Right kidney (tissue), 1 donor: ENCODE measurements around the gene SLC12A7.
"Not testable (repeated sequence)": the region's sequence is repeated elsewhere in the genome, so short reads cannot be mapped to it uniquely, and the experiment has no call there.

Experiments used
- DNase-seq: peaks from one replicate; pipeline ENCODE4 v3.0.0-alpha.2; 2016

Gene SLC12A7

DNA sequence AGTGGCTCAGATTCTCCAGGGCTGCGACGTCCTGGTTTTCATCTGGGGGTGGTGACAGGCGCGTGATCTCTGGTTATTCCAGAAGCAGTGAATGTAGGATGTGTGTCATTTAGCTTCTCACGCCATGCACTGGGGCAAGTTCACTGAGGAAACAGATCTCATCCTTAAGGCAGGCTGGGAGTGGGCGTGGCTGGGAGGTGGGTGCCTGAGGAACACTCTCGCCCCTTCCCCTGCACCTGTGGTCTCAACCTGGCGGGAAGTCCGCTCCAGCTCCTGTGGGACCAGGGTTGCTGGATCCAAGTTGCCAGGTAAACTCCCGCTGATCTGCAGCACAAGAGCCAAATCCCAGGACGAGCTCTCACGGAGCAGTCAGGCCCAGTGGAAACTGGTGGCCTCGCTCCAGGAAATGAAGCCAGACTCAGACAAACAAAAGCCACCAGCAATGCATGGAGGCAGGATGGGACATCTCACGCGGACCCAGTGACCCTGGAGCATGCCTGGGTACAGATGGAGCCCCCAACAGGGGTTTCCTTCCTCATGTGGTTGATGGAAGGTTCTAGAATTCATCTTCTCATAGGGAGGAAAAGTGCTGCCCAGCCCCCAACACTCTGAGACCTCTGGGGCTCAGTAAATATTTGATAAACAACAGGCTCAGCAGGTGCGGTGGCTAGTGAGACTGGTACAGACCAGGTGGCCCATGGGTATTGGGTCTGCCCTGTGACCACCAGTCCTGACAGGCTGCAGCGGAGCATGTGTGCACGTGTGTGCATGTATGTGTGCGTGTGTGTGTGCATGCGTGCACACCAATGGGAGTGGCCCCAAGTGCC is 16.3 kb upstream of the SLC12A7 start:
- no peak for DNase-seq

DNA sequence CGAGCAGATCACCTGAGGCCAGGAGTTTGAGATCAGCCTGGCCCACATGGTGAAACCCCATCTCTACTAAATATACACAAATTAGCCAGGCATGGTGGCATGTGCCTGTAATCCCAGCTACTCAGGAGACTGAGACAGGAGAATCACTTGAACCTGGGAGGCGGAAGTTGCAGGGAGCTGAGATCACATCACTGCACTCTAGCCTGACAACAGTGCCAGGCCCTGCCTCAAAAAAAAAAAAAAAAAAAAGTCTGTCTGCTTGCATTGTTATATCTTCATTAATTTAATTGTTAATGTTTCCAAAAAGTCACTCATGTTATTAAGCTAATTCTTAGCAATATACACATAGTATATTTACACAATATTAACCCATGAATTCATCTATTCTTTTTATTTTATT is 13.8 kb upstream of the SLC12A7 start:
- not testable (repeated sequence) for DNase-seq

DNA sequence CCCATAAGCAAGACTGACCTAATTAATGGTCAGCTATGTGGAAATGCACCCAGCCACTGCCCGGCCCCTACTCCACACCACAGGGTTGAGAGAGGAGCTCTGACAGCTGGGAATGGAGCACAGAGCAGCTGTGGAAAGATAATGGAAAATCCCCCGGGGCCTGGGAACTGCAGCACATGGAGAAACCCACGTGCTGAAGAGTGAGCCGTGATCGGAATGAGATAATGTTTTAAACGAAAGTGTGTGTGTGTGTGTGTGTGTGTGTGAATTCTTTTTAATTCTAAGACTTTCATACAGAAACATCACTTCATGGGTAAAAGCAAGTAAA is 13.1 kb upstream of the SLC12A7 start:
- no peak for DNase-seq

DNA sequence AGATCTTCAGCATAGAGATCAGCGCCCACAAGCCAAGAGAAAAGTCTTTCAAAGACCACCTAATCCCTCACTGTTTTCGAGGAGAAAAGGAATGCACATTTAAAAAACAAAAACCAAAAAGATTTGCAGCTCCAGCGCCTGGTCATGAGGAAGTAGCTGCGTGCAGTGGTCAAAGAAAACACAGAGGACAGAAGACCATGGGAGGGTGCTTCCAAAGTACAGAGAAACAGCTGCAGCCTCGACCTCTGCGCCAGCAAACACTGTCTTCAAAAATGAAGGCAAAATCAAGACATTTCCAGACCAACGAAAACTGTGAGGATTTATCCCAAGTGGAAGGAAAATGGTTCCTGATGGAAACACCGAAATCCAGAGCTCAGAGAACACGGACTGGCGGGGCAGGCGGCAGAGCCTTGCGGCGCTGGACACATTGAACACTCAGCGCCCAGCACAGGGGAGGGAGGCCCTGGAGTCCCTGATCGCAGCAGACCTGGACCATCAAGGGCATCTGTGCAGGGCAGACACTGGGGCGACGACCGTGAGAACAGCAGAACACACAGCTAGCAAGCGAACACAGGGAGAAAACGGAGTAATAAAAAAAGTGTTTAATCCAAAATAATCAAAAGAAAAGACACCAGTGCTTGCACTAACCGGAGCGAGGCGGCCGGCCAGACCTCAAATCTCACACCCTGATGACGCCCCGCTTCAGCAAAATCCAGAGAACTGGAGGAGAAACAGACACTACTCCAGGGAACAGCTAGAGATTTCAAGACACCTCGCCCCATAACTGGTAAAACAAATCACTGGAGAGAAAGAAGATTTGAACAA is 12.6 kb upstream of the SLC12A7 start:
- no peak for DNase-seq

DNA sequence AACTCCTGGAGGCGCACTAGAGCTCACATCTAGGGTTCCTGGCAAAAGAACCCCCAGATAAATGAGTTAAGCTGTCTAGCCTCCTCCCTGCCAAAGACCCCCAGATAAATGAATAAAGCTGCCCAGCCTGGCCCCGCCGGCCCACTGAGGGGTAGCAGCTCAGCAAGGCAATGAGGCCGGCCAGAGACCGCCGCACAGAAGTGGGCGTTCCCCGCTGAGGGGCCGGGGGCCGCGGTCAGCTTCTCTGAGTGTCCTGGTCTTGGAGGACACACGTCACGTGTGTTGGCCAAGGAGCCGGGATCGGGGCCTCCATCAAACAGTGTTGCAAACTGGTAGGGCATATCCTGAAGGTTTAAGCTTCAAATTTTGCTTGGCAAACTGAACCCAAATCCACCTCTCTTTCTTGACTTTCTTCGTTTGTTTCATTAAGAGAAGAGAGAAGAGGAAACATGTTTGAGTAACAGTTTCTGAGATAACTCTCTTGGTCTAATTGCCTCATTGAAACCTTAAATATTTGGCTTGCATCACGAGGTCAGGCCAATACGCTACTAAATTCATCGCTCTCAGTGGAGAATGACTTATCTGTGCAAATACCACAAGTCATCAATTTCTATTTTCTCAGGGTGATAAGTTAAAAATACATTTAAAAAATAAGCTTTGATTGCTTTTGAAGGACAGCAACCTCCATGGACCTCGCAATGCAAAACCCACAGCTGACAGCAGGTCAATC is 11.7 kb upstream of the SLC12A7 start:
- DNase-seq, result no peak

DNA sequence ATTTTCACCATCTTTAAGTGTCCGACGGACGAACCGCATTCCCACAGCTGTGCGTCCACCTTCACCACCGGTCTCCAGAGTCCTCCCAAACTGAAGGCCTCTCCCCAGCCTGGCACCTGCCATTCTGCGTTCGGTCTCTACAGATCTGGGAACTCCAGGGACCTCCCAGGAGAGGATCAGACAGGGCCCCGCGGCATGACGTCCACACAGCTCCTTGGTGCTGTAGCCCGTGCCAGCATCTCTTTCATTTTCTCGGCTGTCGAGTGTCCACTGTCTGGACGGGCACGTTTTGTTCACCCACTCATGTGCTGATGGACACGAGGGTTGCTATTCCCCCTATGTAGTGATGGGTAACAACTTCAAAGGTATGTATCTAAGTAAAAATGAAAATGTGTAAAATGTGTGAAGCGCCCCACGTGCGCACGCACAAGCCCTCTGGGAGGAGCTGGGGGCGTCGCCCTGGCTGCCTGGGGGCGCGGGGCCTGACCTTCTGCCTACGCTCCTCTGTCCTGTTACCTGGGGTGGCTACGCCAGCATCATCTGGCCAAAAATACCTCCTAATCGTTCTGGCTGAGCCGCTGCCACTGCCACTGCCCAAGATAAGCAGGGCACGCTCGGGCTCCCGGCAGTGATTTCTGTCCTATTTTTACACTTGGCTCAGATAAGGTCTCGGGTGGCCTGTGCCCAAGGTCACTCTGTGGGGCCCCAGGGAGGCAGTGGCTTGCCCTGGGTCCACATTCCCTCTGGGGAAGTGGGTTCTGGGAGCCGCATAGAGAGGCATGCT is 10.8 kb upstream of the SLC12A7 start:
- no peak for DNase-seq

DNA sequence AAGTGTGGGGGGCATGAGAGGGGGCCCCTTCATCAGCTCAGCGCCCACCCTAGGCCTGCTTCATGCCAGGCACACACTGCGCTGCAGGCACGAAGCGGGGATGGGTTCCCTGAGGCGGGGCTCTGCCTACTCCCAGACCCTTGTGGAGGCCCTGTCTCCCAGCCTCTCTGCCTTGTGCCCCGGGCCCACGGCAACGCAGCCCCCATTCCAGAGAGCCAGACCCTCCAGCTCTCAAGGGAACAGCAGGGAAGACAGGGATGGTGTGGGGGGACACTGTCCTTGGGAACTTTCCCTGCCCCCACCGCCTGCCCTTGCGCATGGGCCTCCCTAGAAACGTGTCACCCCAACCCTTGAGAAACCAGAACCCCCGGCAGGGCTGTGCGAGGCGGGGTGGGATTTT is 10.0 kb upstream of the SLC12A7 start:
- no peak for DNase-seq

DNA sequence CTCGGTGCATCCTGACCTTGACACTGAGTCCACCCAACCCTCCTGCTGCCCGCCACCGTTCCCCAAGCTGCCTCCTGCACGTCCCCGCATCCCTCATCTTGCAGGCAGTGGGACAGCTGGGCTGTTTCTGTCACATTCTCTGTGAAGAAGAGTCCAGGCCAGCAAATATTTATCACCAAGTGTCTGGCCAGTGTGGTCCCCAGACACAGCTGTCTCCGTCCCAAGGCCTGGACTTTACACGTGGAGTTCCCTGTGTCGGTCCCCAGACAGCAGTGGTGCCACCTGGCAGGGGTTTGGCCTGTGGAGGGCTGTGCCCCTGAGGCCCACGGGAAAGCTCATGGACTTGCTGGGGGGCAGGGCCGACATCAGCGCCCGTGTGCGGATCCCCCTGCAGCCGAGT is 9.2 kb upstream of the SLC12A7 start:
- DNase-seq, result no peak

DNA sequence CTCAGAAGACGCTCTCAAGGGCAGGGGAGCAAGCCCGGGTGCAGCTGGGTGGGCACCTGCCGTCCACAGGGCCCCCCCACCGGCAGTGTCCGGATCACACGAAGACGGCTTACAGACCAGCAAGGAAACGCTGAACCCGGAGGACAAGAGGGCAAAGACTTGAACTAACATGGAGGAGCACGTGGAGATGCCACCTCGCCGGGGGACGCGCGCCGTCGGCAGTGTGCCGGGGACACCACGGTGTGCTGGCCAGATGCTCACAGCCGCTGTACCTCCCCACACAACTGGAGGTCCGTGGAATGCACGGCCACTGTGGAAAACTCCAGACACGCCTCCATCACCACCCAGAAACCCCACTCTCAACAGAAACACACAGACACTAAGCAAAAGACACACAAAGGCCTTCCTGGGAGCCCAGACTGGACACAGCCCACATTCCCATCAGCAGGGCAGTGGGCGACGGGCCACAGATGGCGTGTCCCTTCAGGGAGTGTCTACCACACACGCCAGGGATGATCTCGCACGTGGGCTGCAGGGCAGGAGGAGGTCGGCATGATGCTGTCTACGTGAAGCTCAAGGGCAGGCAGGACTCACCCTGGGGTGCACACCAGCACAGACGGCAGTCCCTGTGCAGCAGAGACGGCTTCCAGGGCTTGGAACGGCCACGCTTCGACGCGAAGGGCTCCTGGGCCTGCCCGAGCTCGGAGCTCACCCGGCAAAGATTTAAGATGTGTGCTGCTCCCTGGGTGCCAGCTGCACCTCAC is 8.6 kb upstream of the SLC12A7 start:
- DNase-seq, result no peak

DNA sequence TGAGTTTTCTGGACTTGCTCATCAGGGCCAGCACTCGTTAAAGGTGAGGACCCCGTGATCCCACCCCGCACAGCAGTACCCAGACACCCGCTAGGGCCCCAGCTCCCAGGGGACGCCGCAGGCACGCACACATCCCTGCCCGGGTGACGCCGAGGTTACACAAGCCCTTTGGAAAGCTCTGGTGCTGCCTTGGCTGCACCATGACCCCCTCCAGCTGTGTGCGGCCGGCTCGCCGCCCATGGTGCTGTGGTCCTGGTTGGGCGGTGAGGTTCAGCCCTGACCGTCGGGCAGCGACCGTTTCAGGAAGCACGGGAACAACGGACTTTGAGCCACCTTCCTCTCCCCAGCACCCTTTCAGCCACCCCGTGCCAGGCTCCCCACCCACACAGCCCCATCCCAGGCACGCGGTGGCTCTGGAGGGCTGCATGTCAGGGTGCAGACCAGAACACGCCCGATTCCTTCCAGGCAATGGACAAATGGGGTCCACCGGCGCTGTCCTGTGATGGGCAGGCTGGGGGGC is 7.5 kb upstream of the SLC12A7 start:
- no peak for DNase-seq

DNA sequence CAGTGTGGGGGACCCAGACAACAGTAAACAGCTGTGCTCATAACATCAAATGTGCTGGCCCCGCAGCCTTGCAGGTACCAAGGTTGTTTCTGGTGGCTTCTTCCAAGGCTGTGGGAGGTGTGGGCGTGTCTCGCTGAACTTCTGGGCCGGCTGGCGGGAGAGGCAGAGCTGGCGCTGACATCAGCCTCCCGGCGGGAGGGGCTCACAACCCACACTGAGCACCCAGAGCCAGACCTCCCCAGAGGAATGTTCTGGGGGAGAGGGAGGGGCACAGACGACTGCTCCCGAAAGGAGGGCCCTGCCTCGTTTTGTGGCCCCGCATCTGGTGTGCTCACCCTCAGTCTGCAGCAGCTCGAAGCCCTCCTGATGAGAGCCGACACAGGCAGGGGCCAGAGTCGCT is 6.9 kb upstream of the SLC12A7 start:
- DNase-seq, result peak; percentile 71

DNA sequence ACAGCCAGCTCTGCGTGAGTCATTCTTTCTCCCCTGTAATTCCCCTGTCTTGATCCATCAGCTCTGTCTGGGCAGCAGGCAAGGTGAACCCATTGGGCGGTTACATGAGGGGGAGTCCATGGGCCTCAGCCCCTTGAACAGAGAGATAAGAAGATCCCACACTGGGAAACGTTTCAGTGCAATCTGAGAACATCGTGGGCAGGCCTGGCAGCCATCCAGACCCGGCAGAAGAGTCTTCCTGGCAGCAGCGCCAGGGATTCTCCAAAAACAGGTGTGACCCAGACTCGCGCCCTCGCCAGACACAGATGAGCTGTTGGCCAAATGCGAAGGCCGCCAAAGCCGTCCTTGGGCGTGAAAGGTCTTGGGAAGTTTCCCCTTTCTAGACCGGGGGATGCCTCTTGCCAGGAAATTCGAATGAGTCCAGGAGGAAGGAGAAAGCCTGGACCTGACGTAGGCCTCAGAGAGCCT is 6.4 kb upstream of the SLC12A7 start:
- DNase-seq, result peak; percentile 64

DNA sequence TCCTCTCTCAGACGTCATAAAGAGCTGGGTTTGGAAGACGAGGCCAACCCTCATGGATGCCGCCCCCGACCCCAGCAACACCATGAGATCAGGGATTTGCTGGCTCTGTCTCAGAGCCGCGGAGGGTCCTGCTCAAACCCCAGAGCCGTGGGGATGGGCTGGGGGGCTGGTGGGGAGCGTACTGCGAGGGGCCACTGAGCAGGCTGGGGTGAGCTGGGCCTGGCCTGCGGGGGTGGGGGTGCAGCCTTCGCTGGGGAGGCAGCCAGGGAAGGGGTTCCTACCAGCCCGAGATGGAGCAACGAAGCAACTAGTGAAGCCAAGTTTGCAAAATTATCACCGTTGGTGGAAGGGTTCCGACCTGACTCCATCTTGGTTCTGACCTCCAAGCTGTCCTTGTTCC is 5.1 kb upstream of the SLC12A7 start:
- no peak for DNase-seq

DNA sequence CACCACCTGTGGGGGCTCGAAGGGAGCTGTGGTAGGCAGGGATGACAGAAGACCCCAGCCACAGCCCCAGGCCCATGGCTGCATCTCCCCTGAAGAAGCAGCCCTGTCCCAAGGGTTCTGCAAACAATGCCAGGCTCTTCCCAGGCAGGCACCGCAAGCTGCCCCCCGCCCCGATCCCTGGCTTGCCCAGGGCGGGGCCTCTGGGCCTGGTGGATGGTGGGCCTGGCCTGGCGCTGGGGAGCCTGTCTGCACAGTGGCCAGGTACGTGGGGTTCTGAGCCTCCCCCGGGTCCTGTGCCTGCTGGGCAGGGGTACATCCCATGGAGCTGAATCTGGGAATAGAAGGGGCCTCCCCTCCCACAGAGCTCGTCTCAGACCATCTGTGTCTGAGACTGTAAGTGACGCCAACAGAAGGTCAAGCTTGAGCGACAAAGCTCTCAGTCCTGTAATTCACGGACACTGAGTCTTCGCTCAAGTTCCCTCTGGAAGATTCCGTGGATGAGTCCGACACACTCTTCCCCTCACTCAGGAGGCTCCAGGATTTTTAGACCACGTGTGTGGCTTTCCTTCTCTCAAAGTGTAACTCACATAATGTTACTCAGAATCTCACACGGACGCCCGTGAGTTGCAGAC is 4.4 kb upstream of the SLC12A7 start:
- no peak for DNase-seq

DNA sequence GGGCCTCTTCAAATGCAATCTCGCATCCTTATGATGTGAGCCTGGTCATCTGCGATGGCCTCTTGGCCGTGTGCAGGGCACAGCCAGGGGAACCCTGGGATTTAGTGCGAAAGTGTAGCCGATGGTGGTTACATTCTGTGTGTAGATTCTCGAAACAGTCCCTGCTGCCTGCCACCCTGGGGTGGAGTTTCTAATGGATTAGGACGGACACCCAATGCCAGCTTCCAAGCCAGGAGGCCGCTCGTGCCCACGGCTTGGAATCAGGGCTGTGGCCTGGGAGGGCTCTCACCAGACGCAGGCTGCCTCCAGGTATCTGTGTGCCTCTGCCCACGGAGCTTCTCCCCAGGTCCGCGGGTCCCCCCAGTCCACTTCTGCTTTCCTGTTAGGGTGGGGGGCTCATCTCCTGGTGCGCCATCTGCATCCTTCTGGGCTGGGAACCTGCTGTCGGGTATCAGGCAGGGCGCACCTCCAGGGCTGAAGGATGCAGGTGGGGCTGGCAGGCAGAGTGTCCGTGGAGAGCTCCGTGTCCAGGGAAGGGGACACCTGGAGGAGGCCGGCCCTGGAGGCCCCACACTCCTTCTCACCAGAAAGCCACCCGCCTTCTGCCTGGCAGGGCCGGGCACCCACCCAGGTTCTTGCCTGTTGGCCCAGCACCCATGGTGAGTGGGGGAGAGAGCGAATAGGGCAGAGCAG is 3.4 kb upstream of the SLC12A7 start:
- DNase-seq, result no peak

DNA sequence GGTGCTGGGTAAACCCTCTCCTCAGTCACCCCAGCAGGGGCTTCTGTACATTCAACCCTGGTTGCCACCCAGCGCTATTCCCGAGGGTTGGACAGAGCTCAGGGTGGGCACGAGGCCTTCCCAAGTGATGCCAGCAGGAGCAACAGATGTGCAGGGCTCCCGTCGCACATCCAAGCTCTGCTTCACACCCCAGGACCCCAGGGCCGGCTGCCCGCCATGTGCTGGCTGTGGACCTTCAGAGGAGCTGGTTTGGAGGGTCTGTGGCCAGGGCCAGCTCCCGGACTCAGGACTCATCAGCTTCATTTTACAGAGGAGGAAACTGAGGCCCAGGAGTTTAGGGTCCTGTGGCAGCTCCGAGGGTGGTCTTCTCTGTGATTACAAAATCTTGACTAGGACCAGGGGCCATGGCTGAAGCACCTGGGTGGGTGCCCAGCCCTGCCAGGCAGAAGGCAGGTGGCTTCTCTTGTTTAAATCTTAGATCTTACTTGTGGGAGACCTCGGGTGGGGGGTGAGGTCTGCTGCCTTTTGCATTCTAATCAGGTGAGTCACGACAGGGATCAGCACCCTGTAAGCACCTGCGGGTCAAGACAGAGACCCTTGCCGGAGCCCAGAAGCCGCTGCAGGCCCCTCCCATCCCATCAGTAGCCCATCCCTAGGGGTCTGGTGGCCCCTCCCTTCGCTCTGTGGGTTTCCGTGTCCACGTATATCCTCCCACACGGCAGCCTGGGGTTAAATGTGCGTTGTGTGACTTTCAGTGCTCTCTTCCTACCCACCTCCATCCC is 2.1 kb upstream of the SLC12A7 start:
- DNase-seq, result no peak

DNA sequence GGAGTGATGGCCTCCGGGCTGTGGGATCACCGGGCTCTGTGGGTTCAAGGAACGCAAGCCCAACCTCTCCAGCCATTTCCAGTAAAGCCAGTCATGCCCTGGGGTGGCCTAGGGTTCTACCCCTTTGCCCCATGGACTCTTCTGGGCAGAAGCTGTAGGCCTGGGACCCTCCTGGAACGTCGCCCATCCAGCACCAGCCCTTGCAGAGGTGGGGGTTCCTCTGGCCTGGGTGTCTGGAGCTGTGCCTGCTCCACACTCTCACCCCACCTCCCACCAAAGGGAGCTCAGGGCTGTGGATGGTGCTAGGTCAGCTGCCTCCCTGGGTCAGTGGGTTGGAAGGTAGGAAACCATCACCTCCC is 1.4 kb upstream of the SLC12A7 start:
- no peak for DNase-seq

DNA sequence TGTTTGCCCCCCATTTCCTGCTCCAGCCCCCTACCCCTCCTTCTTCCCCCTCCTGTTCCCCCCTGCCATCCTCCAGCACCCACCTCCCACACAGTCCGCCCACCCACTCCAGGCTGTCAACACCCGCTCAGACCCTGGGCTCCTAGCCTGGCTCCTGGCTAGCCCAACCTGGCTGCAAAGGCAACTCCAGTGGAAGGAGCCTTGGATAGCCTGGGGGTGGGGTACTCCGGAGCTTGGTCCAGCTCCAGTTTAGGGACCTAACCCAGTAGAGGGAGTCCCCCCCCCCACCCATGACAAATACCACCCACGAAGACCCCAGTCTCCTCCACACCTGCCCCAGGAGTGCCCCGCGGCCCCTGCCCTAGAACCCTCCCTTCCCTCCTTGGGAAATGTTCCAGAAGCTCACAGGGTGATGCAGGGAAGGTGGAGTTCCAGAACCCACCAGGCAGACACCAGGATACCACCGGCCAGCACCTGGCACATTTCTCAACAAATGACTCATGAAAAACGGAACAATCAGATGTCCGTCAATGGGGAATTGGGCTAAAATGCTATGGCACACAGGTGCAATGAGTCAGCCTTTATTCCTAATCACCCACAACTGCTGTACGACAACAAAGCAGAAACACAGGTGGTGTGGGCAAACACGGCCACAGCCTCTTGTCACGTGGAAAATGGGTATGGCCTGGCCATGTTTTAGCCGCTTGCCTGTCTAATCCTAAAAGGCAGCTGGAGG is 901 bp upstream of the SLC12A7 start:
- DNase-seq, result no peak
